Measurements from ENCODE around the gene ZNF32.

DNA sequence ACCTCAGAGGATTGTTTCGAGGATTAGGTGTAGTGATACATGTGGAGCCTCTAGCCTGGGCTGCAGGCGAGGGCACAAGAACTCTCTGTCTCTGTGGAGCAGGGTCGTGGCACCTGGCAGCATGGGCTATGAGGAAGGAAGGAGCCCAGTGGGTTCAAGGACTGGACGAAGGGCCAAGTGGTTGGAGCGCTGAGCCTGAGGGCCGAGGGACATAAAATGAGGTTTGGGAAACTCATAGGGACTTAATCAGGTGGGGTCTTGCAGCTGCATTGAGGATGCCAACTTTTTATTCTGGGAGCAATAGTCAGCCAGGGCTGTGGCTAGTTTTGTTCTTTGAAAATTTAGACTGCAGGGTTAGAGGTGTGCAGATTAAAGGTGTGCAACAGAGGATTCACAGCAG is 33.0 kb upstream of the ZNF32 start:
- TF ChIP-seq, protein P1, sequence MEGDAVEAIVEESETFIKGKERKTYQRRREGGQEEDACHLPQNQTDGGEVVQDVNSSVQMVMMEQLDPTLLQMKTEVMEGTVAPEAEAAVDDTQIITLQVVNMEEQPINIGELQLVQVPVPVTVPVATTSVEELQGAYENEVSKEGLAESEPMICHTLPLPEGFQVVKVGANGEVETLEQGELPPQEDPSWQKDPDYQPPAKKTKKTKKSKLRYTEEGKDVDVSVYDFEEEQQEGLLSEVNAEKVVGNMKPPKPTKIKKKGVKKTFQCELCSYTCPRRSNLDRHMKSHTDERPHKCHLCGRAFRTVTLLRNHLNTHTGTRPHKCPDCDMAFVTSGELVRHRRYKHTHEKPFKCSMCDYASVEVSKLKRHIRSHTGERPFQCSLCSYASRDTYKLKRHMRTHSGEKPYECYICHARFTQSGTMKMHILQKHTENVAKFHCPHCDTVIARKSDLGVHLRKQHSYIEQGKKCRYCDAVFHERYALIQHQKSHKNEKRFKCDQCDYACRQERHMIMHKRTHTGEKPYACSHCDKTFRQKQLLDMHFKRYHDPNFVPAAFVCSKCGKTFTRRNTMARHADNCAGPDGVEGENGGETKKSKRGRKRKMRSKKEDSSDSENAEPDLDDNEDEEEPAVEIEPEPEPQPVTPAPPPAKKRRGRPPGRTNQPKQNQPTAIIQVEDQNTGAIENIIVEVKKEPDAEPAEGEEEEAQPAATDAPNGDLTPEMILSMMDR (conservative IDR thresholded peaks at IDR 0.05; ENCODE audit: low read depth, low read length) = no peak
- no peak for TF ChIP-seq EZH2phosphoT487 (IDR thresholded peaks at IDR 0.05; ENCODE audit: borderline replicate concordance, low read length)
